Endometrial microvascular endothelial cells (primary cell): ENCODE results near the gene DSCAML1. TPM values are rescaled to one million over a fixed set of nuclear protein-coding genes. Genes with fewer than 3 reads are reported as not detected.

ENCODE experiments used
- in situ Hi-C: cut with HindIII; loops from 2 replicates; pipeline ENCODE4 v1.10.0; 2017; ENCODE audit warnings: low sequenced_read_pairs, low pct_unique_long_range_greater_than_20kb; ENCODE audit errors: inconsistent ontology term
- total RNA-seq: library from RNA; depleted of rRNA; stranded (reverse); fragments of >200 nt; gene quantifications from one replicate; pipeline ENCODE4 v1.2.3, GENCODE V29; 2015; ENCODE audit errors: inconsistent ontology term

Gene DSCAML1
- total RNA-seq, 1 donor from 2014 or later: not detected

DNA sequence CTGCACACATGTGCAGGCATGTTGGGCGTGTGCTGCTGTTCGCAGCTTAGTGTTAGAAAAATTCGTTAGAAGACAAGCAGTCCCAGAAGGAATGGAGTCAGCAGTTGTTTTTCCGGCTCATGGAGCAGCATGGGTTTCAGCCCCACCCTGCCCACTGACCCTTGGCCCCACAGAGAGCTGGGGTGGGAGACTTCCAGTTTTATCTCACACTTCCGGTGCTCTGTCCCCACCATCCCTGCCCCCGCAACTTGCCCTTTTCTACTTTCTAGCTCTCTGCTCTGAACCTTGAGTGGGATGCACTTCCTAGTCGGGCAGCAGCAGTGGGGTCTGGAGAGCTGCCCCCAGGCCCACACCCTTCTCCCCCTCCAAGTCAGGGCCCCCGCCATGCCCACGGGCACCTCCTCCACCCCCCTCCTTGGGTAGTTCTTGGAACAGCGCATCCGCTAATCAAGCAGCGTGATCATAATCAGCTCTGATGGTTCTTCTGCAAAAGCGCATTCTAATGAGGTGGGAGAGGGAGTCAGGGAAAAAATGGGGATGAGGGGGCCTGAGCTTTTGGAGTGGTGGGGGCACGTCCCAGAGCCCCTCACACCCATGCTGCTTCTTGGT is 285.0 kb downstream of the DSCAML1 start:
- in situ Hi-C loops: no loop called here

DNA sequence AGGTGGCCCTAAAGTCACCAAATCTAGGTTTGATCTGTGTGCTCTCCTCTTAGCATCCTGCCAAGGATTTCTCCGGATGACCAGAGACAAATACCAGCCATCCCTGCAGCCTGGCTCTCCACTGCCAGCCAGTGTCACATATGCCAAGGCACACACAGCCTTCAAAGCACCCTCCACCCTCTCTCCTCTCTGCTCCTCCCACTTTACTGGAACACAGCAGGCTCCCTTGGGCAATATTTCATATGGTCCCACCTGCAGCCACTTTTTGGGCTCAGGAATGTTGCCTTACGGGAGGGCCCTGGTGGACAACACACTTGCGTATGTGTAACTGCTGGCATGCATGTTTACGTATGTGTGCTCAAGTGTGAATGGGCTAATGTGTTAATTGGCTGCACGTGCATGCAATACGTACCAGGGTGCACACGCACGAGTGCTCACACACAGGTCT is 285.5 kb downstream of the DSCAML1 start:
- in situ Hi-C loops: no loop called here

DNA sequence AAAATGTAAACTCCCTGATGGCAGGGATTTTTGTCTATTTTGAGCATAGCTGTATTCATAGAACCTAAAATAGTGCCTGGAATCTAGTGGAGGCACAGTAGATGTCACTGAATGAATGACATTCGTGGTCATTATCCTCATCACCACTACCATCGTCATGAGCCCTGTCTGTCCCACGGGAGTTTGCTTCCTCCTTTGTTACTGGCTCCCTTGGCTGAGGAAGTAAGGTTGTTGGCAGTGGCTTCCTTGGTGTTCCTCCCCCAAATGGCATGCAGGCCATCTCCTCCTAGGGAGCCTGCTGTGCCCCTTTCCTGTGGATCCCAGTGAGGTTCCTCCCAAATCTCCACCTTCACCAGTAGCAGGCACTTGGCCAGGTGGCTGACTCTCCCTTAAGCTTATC is 286.4 kb downstream of the DSCAML1 start:
- in situ Hi-C loops: no loop called here

DNA sequence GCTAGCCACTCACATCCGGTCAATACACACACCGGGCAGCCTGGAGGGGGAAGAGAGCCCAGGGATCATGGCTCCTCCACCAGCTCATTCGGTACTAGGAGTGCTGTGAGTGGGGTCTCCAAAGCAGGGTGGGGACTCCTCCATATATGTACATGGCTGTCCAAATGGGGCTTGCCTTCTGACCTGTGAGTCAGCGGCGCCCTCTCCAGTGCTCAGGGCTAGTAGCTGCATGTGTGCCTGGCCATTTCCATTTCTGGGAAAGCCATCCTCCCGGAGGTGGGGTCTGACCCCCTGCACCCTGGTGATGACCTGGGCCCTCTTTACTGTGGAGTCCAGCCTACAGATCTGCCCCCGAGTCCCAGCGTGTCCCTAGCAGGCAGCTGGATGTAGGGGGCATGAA is 287.5 kb downstream of the DSCAML1 start:
- in situ Hi-C loops: no loop called here

DNA sequence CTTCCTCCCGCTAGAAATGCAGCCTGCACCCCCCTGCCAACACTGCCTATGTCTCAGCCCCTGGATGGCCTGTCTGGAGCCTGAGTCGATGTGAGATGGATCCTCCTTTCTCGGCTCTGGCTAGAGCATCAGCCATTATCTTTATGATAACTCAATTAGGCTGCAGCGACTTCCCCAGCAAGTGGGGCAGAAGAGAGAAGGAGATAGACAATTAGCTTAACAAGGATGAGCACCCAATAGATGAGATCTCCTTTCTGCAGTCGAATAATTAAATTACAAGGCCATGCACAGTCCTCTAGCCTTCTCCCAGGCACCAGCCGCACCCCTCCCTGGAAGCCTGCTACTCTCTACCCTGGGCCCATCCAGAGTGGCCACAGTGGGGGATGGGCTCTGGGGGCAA is 290.0 kb downstream of the DSCAML1 start:
- in situ Hi-C loops: no loop called here

DNA sequence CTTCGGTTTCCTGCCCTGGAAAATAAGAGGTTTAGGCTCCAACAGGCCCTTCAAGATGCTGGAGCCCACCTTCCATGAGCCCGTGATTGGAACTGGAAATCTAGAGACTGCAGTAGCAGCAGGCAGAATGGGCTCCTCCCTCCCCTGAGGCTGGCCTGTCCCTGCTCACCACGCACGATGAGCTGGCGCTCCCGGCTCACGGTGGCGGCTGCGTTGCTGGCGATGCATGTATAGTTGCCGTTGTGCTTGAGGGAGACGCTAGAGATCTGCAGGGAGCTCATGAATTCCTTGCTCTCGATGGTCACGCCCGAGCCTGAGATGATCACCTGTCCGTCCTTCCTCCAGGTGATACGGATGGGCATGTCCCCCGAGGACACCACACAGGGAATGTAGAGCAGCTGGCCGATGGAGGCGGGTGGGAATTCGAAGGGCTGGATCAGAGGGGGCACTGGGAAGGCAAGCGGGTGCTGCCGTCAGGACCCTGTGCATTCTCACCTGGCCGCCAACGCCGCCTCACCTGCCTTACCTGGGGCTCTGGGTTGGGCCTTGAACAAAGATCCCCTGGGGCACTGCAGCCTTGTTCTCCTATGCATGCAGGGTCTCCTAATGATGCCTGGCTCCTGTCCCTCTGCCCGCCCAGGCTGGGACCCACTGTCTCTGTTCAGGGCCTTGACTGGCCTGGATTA is 291.6 kb downstream of the DSCAML1 start:
- in situ Hi-C loops: no loop called here

DNA sequence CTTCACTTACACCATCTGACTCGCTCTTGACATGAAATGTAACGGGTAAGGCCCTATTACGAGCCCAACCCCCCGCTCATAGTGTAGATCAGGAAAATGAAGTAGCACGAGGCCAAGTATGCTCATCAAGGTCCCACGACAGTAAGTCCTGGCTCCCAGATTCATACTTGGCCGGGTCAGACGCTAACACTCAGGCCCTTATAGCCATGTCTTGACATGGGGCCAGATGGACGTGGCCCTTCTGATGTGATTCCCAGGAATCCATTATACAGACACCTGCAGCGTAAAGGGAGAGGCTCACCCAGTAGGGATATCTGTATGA is 294.3 kb downstream of the DSCAML1 start:
- in situ Hi-C loops: no loop called here

DNA sequence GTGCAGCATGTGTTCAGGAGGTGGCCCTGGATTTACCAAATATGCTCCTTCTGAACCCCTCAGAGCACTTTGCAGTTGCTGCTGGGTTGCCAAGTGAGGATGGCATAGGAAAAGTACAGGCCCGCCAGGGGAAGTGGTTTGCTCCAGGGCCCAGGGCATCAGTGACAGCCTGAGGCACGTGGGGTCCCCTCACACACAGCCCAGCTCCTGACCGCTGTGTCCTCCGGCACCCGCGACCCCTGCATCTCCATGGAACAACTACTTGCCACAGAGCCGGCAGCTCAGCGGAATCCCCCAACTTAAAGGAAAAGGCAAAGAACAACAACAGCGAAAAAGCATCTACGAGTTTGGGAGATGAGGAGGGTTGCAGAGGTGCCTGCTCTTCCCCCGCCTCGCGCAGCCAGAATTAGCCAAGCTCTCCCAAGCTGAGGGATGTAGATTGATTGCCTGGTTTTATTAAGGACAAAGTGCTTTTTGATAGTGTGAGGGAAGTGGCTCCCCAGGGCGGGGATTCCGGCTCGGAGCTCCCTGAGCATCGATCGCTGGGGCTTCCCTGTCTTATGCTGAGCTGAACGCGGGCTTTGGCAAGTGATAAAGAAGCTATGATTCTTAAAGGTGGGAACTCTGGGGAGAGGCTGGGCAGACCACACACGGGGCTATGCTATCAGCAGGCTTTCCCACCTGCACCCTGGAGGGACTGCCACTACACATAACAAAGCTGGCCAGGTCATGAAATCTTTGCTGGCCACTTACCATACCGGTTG is 294.8 kb downstream of the DSCAML1 start:
- in situ Hi-C loops: no loop called here

DNA sequence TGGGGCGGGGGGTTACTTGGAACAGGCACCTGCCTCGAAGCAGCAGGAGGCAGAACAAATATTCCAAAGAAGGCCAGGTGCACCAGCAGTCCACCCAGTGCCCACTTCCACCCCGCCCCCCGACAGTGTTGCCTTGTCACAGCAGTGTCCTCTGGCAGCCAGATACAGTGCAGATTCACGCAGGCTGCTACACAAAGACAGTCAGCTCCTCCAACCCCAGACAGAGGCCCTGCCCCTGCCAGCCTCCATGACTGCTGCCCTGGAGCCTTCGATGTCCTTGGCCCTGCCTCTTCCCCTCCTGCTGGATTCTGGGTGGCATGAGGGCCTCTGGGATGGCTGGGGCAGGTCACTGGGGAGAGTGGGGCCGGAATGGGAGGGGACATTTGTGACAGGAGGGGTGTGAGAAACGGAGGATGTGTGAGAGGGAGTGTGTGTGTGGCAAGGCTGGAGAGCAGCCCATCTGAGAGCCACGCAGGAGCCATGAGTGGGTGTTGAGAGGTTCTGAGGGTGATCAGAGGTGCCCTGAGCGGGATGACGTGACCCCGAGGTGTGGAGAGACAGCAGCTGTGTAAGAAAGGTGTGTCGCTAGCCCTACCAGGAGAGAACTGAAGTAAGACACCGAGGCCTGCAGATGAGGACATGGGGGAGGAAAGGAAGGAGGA is 295.6 kb downstream of the DSCAML1 start:
- in situ Hi-C loops: no loop called here

DNA sequence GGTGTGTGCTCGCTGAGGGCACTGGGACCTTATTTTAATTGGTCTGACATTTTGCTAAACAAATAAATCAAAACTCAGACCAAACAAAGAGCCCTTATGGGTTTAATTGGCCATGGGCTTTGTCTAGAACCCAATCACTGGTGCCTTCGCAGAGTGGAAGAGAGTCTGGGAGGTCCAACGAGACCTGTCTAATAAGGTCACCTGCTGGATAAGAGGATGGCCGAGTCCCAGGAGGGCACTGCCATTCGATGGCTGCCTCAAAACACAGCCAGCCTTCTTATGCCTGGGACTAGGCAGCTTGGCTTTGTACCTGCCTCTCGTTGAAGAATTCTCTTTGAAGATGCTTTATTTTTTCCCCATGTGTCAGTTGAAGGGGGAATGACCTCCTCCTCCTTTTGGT is 298.2 kb downstream of the DSCAML1 start:
- in situ Hi-C loops: no loop called here

DNA sequence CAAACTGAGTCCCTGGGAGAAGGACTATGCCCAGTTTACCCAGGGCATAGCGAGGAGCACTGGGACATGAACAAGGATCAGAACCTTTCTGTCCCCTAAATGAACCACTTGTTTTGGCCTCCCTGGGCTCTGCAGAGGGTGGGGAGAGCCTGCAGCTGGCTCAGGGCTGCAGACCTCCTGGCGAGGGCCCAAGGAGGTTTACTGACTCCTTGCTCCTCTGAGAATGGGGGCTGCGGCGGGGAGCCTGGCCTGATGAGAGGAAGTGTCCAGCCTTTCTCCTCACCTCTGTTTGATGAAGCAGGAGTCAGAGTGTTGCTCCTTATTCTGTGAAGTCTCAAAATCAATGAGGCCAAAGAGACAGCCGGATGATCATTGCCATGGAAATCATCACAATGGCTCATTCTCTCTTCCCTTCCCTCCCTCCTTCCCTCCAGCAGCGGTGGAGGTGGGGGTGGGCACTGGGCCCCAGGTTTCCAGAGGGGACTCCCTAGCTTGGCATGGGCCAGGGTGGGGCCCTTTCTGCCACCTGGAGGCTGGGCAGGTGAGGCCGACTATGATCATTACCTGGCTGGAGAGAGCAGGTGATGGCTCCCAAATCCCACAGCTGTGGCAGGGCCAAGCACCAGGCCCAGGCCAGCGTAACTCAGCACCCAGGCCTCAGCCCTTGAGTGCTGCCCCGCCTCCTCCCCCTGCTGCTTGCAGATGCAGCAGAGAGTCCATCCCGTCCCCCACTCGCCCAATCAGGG is 299.6 kb downstream of the DSCAML1 start:
- in situ Hi-C loops: no loop called here

DNA sequence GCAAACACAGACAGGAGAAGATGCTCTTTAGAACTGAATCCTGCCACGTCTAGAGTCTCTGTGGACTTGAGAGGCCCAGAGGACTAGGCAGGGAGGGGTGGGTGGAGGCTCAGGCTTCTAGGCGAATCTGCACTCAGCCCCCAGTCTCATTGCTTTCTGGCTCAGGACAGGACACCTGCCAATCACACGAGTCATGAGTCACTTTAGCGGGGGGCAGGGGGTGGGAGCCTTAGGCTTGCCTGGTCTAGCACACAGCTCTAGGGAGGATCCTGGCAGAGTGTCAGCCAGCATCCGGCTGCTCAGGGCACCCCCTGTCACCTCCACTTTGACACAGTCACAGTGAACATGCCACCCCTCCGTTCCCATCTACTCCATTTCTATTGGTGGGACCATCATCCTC is 301.7 kb downstream of the DSCAML1 start:
- in situ Hi-C loops: no loop called here

DNA sequence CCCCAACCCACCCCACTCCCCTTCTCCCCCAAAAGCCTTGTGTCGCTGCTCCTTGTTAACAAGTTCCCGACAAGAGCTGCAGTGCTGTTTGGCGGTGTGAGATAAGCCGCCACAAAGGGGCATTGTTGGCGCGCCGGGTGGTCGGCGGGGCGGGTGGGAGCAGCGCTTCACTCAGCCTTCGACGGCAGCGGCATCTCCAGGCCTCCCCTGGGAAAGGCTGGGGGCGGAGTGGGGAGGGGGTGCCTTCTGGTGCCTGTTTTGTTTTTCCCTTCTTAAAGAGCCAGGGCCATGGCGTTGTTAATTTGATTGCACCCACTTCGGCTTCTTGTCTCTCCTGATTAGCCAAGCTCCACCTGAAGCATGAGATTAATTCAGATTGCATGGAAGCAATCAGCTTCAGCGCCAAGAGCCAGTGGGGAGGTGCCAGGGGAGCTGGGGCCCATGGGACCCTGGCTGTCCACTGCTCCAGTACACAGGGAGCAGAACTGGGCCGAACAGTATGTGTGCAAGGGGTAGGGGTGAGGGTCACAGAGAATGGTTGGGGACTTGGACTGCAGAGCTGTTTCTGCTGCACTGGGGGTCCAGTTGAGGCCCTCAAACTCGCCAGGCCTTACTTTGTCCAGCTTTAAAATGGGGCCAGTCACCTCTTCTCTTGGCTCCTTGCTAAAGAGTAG is 304.3 kb downstream of the DSCAML1 start:
- in situ Hi-C loops: no loop called here

DNA sequence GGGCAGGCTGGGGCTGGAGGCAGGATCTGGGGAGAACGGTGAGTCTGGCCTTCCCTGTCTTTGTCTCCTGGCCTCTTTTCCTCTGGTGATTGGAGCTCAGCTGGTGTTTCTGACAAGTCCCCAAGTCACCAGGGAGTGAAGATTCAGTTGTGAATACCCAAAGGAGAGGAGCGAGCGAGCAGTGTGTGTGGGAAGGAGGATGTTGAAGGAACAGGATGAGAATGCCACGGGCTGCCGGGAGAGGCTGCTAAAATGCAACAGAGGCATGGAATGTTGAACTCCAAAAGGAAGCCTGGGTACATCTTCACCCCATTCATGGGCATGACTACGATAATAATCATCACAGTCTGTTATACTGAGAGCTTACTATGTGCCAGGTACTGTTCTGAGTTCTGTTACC is 306.1 kb downstream of the DSCAML1 start:
- in situ Hi-C loops: no loop called here

DNA sequence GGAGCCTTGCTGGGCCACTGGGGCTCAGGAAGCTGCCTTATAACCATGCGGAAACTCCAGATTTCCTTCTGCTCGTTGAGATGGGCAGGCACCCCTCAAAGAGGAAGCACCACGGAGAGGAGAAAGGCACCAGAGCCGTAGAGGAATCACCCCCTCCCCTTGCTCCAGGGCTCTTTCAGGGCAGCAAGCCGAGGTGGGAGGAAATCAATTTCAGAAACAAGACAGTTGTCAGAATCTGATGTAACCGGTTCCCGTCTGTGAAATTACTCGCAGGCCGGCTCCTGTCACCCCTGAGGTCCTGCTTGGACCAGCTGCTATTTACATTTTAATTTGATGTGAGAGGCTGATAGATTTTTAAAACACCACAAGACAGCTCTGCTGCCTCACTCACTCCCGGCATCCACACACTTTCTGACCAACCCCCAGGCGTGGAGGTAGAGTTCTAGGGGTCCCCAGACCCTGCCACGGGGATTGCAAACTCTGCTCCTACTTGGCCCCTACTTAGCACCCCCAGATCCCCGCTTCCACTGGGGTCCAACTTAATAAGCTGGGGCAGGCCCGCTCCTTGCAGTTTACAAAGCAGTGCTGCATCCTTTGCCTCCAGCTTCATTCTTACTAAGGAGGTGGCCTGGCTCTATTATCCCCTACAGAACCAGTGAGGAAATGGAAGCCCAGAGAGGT is 306.9 kb downstream of the DSCAML1 start:
- in situ Hi-C loops: no loop called here

DNA sequence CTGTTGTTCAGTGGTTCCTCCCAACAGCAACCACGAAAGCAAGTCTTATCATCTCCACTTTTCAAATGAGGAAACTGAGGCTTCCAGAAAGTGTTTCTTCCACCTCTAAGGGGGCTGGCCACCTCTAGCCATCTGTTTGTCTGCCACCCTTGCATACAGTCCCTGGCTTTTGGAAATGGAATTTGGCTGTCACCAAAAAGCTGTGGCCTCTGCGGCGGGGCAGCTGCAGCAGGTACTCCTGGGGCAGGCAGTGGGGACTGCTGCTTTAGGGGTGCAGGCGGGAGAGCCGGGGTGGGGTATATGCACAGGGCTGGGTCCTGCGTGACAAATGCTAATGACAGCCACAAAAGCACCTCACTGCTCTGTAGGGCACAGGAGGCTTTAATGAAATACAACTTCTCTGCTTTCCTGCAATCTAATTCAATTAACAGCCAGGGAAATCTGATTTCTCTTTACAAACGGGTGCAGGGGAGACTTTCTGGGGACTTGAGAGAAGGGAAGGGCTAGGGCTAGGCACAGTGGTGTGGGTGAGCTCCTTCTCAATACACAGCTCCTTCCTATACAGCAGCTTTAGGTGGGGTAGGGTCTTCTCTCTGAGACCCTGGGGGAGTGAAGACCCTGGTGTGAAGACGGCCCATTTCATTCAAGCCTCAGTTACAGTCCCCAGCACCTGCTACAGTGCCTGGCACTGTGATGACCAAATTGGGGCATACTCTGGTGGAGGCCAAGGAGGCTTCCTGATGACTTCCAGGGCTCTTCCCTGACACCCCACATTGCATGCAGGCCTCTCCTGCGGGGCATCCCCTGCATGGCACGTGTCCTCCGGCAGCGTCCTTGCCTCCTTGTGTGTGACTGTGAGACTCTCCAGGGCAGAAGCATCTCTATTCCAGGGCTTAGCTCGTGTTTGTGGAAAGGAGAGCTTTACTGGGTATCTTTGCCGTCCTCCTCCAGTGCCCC is 307.7 kb downstream of the DSCAML1 start:
- in situ Hi-C loops: no loop called here

DNA sequence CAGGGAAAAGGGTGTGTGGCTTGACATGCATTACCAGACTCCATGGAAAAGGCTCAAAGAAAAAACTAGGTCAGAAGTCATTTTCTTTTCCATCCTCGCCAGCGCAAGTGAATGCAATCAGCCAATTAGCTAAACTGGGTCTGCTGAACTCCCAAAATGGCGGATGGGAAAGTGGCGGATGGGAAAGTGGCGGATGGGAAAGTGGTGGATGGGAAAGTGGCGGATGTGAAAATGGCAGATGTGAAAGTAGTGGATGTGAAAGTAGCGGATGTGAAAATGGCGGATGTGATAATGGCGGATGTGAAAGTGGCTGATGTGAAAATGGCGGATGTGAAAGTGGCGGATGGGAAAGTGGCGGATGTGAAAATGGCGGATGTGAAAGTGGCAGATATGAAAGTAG is 311.0 kb downstream of the DSCAML1 start:
- in situ Hi-C loops: no loop called here
